Stimulated activated CD8-positive, alpha-beta memory T cell treated with anti-CD3 and anti-CD28 coated beads, Interleukin-7, amount 100 ng/mL, for 4 hours (primary cell): ENCODE data around the gene POC1B.
"Not testable (repeated sequence)": the region's sequence is repeated elsewhere in the genome, so short reads cannot be mapped to it uniquely, and the experiment has no call there.

Experiments used
- DNase-seq, 2 donors: peaks; one replicate each; pipeline ENCODE4 v3.0.0-alpha.2; 2020; ENCODE audit warnings: low read depth in 2 of 2

POC1B gene

DNA sequence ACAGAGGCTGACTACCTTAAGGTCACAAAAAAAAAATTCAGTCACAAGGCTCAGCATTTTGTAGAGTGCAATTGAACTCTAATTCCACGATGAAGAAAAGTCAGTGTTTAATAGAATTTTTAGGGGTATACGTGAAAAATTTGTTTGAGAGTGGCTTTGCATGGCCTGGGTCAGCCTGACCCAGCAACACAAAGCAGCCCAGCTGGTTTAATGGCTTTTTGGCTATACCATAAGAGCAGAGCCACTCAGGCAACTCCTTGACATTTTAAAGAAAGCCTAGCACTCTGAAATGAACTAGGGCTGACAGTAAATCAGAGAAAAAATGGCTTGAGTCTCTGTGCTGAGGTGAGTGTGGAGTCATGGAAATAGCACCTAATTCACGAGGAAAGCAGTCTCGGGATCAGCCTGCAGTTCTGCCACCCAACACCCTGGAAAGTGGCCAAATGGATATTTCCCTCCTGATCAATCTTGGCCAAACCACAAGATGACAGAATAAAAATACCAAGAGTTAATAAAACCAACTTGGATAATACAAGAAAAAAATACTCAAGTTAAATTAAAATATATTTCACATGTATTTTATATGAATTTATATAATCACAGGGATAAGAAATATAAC, 60.8 kb downstream of the POC1B start:
- DNase-seq: no peak

- no peak for DNase-seq
These were observed 63.9 kb downstream of the POC1B start for GRCh38 chr12:89461649-89462612.

DNA sequence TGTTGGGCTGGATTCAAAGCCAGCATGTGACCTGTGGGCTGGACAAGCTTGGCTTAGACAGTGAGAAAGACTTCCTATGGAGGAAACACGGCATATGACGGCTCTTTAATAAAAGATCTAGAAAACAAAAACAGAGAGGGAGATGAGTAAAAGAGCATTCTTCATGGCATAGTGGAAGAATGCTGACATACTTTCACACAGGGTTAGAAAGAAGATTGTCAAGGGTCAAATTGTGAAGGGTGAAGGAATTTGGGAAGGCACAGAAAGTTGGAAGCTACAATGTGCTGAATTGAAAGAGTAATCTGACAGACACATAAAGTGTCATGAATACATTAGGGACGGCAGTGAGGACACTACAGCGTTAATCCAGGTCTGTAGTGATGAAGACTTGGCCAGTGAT, 64.7 kb downstream of the POC1B start:
- no peak for DNase-seq

DNA sequence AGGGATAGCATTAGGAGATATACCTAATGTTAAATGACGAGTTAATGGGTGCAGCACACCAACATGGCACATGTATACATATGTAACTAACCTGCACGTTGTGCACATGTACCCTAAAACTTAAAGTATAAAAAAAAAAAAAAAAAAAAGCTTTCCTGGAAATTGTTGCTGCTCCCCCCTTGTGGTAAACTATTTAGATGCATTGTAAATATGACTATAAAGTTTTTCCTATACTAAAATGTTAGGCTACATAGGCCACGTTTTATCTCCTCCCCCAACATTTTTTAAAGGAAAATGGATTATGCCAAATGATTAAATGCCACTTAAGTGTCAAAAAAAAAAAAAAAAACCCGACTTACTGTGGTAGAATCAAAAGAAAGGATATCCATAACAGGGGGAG, 66.6 kb downstream of the POC1B start:
- DNase-seq: not testable (repeated sequence)

DNA sequence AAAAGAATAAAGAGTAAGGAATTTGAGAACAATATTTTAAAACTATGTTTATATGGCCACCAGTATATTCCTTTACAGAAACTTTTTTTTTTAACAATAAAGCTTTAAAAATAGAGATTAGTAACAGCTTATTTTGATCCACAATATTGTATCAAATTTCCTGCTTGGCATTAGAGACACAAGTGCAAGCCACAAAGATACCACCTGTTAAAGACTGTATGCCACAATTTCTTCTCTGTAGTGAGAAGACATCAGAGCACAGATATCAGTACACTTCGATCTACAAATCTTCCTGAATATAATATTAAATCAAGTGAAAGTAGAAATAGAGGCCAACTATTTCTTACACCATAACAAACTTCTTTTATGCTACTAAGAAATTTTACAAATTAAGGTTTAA, 69.3 kb downstream of the POC1B start:
- no peak for DNase-seq

DNA sequence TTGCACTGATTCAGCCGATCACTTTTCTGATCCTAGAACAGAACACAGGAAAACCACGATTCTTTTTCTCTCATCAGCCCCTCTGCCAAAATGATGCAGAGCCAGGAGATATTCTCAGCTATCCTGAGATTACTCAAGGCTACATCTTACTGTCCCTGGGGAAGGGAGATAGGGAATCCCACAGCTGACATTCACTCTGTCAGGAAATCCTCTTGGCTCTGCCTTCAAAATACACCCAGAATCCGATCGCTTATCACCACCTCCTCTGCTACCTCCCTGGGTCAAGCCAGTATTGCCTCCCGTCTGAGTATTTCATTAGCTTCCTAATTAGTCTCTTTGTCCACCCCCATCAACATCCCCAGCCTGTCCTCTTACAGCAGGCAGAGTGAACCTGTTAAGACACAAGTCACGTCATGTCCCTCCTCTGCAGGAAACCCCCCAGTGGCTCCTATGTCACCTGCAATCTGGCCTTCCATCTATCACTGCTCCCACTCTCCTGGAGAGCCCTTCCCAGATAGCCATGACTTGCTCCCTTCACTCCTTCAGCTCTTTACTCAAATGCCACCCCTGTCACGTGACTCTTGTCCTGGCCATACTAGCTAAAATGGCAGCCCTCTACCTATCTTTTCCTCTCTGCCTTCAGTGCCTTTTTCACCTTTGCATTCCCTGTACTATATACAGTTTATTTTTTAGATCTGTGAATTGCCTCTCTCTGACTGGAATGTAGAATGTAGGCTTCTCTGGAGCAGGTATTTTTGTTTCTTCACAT, 71.6 kb downstream of the POC1B start:
- no peak for DNase-seq

GRCh38 chr12:89453121-89453978, 72.5 kb downstream of the POC1B start:
- DNase-seq: no peak

DNA sequence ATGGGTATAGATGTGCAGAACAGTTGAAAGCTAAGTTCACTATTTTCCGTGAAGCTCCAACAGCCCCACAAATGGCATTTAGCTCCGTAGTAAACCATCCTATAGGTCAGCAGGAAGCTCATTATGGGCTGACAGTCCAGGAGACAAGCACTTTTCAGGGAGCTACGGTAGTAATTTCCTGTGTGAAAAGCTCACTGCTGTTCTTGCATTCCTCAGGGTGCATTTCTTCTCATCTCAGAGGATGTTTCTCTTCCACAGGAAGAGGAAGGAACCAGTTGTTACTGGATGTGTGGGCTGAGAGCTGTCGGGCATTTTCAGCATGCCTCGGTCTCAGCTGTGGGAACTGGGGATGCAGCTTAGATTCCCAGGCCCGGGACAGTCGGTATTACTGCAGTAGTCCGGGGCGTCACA, 74.0 kb downstream of the POC1B start:
- DNase-seq: no peak

DNA sequence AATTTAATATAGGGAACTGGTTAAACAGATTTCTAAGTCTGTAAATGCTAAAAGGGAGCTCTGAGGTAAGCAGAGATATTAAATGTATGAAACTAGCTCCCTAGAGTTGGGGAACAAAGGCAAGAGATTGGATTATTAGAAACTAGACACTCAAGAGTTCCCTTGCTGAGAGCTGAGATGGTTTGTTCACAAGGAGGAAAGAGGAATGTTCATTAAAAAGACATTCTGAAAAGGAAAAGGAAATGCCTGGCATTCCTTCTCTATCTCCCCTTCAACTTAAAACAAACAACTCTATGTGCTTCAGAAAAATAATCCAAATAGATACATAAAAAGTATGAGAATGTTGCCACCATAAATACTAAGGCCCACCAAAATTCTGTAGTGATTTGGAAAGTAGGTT, 74.9 kb downstream of the POC1B start:
- DNase-seq: no peak

- DNase-seq: no peak
These were observed 76.9 kb downstream of the POC1B start for GRCh38 chr12:89448951-89449371.

DNA sequence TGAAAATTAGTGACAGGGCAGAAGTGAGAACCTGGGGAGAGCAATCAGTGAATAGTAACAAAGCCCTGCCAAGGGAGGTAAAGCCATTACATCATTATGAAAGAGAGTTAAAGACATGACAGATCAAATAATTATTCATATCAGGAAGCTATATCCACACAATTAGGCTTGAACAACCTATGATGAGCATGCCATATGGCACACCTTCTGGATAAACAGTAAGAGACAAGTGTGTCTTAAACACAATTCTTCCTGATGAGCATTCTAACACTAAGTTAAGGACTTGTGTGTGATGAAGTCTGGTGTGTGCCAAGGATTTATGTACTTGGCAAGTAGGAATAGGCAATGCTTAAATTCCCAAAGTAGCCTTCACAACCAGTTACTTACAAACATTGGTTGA, 77.3 kb downstream of the POC1B start:
- no peak for DNase-seq

- no peak for DNase-seq
These were observed 85.9 kb downstream of the POC1B start for GRCh38 chr12:89439941-89440340.

DNA sequence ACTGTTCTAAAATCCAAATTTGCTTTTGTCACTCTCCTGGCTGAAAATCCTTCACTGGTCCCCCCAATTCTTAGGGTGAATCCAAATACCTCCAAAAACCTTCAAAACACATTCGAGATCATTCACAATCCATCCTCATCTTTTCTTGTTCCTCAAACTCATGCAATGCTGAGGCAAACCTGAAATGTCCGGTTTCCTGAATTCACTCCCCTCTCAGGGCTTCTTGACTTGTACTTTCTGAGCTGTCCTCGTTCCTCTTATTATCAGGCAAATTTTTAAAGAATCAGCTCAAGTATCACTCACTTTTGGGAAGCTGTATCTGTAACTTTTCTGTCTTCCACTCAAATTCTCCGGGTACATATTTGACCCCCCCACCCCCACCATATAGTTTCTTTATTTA, 88.6 kb downstream of the POC1B start:
- DNase-seq: no peak

- DNase-seq: no peak
These were observed 89.8 kb downstream of the POC1B start for GRCh38 chr12:89436062-89436461.

DNA sequence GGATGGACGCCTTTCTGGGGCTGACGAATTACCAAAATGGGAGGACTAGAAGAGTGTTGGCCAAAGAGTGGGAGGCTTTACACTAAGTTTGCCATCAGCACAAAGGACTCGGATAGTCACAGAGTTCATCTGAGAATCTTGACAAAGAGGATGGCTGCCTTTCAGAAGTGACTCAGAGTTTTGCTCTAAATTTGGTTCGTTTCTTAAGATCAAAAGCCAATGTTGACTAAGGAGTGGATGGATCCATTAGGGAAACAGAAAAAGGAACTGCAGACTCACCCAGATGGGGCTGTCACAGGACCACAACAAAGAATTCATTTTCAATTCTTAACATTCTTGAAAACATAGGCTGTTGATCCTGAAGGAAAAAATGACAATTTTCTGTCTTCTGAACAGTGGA, 92.2 kb downstream of the POC1B start:
- DNase-seq: no peak

DNA sequence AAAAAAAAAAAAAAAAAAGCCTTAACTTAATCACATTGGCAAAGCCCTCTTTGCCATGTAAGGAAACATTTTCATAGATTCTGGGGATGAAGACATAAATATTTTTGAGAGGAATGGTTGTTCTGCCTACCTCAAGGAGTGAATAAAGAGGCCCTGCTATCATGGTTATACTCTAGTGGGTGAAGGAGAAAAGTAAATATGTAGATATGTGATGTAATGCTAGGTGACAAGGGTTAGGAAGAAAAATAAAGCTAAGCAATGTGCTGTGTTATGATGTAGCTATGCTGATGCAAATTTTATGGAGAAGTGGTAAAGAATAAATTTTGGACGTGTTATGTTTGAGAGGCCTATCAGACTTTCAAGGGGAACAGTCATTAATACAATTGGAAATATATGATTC, 93.5 kb downstream of the POC1B start:
- no peak for DNase-seq

DNA sequence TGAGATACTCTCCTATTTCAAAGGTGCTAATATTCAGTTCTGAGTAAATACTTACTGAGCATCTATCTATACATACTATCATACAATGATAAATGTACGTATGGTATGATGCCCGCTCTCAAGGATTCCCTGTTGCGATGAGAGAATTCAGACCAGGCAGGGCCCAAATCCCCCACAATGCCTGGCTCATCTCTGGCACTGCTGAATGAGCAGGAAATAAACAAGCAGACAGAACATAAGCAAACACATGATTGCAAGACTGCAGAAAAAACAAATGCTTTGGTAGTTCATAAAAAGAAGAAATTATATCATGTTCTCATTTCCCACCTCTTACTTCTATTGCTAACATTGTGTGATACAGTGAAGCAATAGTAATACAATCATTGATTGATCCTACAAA, 96.3 kb downstream of the POC1B start:
- no peak for DNase-seq

GRCh38 chr12:89427508-89428156, 98.2 kb downstream of the POC1B start:
- DNase-seq: no peak

- DNase-seq: no peak
These were observed 101.0 kb downstream of the POC1B start for GRCh38 chr12:89424846-89425245.

- no peak for DNase-seq
These were observed 101.5 kb downstream of the POC1B start for GRCh38 chr12:89424389-89424788.
